ENCODE measurements around the gene PPP6R3. TPM values are rescaled to one million over a fixed set of nuclear protein-coding genes. Genes with fewer than 3 reads are reported as not detected.

PPP6R3 gene
- total RNA-seq, 1 experiment from 2014 or later, result 129 TPM

GRCh38 chr11:68480852-68481510 lies 20.4 kb downstream of the PPP6R3 start:
- CTCF ChIA-PET, result no interaction called here
- Histone ChIP-seq H3K9me3 (ENCODE audit: insufficient read depth, low read depth) (no peaks in the 10 kb centered on the region; the same call in 1 of the 2 replicates), H2AFZ (no peak overlapping the region), H3K27ac (no peak overlapping the region), H3K79me2 (ENCODE audit: low read depth) (peaks cover 98% of the 10 kb centered on the region), H3K27me3 (ENCODE audit: insufficient read depth, low read depth) (no peaks in the 10 kb centered on the region), H3K4me3 (no peak overlapping the region), H3K36me3 (ENCODE audit: low read depth) (peaks cover 22% of the 10 kb centered on the region), H3K4me2 (no peak overlapping the region), H3K4me1 (replicated peaks; ENCODE audit: insufficient read depth) (no peaks in the 10 kb centered on the region), H4K20me1 (ENCODE audit: insufficient read depth) (peaks cover 90% of the 10 kb centered on the region), H3F3A (ENCODE audit: insufficient read depth, low read depth) (peaks cover 34% of the 10 kb centered on the region), H3K9me2 (ENCODE audit: insufficient read depth) (no peaks in the 10 kb centered on the region)
- intact Hi-C loops (cut with micrococcal nuclease; ENCODE audit: unreplicated experiment), result no loop called here
- no peak for TF ChIP-seq CTCF (conservative IDR thresholded peaks at IDR 0.05)
- TF ChIP-seq EZH2 (IDR thresholded peaks at IDR 0.05; ENCODE audit: low read depth), result no peak
- no TSS peak for BruUV-seq (replicated peaks)
- no peak for DNase-seq
- POLR2A ChIA-PET (ENCODE audit: unreplicated experiment), result no interaction called here

- H3K9me2 ChIP-seq (ENCODE audit: insufficient read depth), result no peaks in the 10 kb centered on the region
- POLR2A ChIA-PET (ENCODE audit: unreplicated experiment), result no interaction called here
- H3K79me2 ChIP-seq (ENCODE audit: low read depth), result peaks cover 99% of the 10 kb centered on the region
- H3F3A ChIP-seq (ENCODE audit: insufficient read depth, low read depth), result peaks cover 33% of the 10 kb centered on the region
- H3K4me3 ChIP-seq, result no peak overlapping the region
- H3K4me1 ChIP-seq (replicated peaks; ENCODE audit: insufficient read depth), result no peaks in the 10 kb centered on the region
- no peak overlapping the region for H2AFZ ChIP-seq
- H3K4me2 ChIP-seq, result no peak overlapping the region
- no peaks in the 10 kb centered on the region; the same call in 1 of the 2 replicates for H3K9me3 ChIP-seq (ENCODE audit: insufficient read depth, low read depth)
- DNase-seq, result no peak
- H3K27me3 ChIP-seq (ENCODE audit: insufficient read depth, low read depth), result no peaks in the 10 kb centered on the region
- H4K20me1 ChIP-seq (ENCODE audit: insufficient read depth), result peaks cover 94% of the 10 kb centered on the region
- intact Hi-C loops (cut with micrococcal nuclease; ENCODE audit: unreplicated experiment), result no loop called here
- peaks cover 22% of the 10 kb centered on the region for H3K36me3 ChIP-seq (ENCODE audit: low read depth)
- TF ChIP-seq EZH2 (IDR thresholded peaks at IDR 0.05; ENCODE audit: low read depth), result no peak
- TF ChIP-seq CTCF (conservative IDR thresholded peaks at IDR 0.05), result no peak
- CTCF ChIA-PET, result no interaction called here
- BruUV-seq (replicated peaks), result no TSS peak
- H3K27ac ChIP-seq, result no peak overlapping the region
These were observed 21.2 kb downstream of the PPP6R3 start for GRCh38 chr11:68481579-68482240.

GRCh38 chr11:68488623-68489022 lies 28.1 kb downstream of the PPP6R3 start:
- Histone ChIP-seq H3K36me3 (ENCODE audit: low read depth) (0 out of 2 replicates have a peak, but pooled peaks cover 9% of the 10 kb centered on the region), H4K20me1 (ENCODE audit: insufficient read depth) (peaks cover 93% of the 10 kb centered on the region), H3K9me2 (ENCODE audit: insufficient read depth) (no peaks in the 10 kb centered on the region), H3K4me2 (no peak overlapping the region), H3F3A (ENCODE audit: insufficient read depth, low read depth) (peaks cover 14% of the 10 kb centered on the region), H3K4me3 (no peak overlapping the region), H3K27me3 (ENCODE audit: insufficient read depth, low read depth) (no peaks in the 10 kb centered on the region), H3K27ac (no peak overlapping the region), H2AFZ (no peak overlapping the region), H3K4me1 (replicated peaks; ENCODE audit: insufficient read depth) (no peaks in the 10 kb centered on the region), H3K9me3 (ENCODE audit: insufficient read depth, low read depth) (no peaks in the 10 kb centered on the region), H3K79me2 (ENCODE audit: low read depth) (peaks cover 100% of the 10 kb centered on the region)
- ChIA-PET CTCF (interaction anchor here (0.6 kb wide), 1 partner anchor 20 kb away, joined by 6 read pairs; no protein-coding TSS in a partner anchor), POLR2A (ENCODE audit: unreplicated experiment) (no interaction called here)
- no TSS peak for BruUV-seq (replicated peaks)
- intact Hi-C loops (cut with micrococcal nuclease; ENCODE audit: unreplicated experiment), result no loop called here
- no peak for TF ChIP-seq EZH2 (IDR thresholded peaks at IDR 0.05; ENCODE audit: low read depth)
- TF ChIP-seq CTCF (conservative IDR thresholded peaks at IDR 0.05), result no peak
- no peak for DNase-seq
